Activated CD8-positive, alpha-beta memory T cell treated with anti-CD3 and anti-CD28 coated beads for 4 hours (primary cell): ENCODE measurements around the gene ITGAE.
A peak's percentile ranks its signal among the peaks of the same experiment; 100 is the strongest.

Experiments used
- DNase-seq, 2 donors: peaks; one replicate each; pipeline ENCODE4 v3.0.0-alpha.2; 2020; ENCODE audit warnings: low read depth in 2 of 2

Gene ITGAE

DNA sequence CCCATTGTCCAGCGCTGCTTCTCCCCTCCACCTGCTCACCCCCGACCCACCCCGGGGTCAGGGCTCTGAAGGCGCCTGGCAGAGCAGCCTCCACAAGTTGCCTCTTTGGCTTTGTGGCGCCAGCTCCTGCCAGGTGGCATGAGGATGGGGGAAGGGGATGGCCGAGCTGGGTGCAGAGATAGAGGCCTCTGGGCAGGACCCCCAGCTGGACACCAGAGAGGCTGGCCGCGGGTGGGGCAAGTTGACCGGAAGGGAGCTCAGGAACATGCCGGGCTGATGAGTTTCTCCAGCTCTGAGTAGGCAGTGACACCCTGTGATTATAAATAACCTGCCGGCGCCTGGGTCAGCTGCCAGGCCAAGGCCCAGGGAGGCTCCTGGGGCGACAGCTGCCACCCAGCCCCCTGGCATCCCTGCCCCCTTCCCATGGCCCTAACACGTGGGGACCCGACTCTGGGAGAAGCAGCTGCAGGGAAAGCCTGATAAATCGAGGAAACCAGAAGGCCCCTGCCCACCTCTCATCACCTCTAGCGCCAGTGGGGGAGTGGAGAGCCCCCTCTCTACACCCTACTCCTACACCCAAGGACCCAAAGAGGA is 105.8 kb downstream of the ITGAE start:
- DNase-seq: no peak

- DNase-seq: peak in 1 of 2 donors; percentile 10
These were observed 107.2 kb downstream of the ITGAE start for GRCh38 chr17:3693829-3694231.

DNA sequence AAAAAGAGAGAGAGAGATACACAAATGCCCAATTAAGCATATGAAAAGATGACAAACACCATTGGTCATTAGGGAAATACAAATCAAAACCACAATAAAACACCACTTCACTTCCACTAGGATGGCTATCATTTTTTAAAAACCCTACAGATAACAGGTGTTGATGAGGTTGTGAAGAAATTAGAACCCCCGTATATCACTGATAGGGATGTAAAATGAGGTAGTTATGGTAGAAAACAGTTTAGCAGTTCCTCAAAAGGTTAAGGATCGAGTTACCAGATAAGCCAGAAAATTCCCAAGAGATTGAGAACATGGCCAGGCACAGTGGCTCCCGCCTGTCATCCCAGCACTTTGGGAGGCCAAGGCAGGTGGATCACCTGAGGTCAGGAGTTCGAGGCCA is 107.8 kb downstream of the ITGAE start:
- DNase-seq: no peak

GRCh38 chr17:3692346-3692745 is 108.6 kb downstream of the ITGAE start:
- no peak for DNase-seq

- DNase-seq: no peak
These were observed 109.3 kb downstream of the ITGAE start for GRCh38 chr17:3691617-3692067.

- DNase-seq: no peak
These were observed 110.8 kb downstream of the ITGAE start for GRCh38 chr17:3690094-3690715.

- no peak for DNase-seq
These were observed 111.5 kb downstream of the ITGAE start for GRCh38 chr17:3689262-3690093.

DNA sequence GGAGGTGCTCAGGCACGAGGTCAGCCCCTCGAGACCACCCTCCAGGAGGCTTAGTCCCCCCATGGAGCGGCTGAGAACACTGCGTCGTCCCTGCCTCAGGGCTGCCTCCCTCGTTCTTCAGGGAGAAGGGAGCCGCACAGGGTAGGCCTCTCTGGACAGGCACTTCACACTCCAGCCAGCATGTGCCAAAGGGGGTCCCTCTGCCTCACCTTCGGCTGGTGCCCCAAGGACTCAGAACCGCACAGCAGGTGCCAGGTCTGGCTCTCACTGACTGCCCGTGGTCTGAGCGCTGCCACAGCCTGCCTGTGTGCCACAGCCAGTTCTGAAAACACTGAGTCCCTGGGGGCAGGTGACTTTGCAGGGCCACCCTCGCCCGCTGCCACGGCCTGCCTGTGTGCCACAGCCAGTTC is 112.1 kb downstream of the ITGAE start:
- no peak for DNase-seq

GRCh38 chr17:3688027-3688553 is 112.9 kb downstream of the ITGAE start:
- no peak for DNase-seq

GRCh38 chr17:3685174-3685573 is 115.8 kb downstream of the ITGAE start:
- no peak for DNase-seq

- peak in 1 of 2 donors; percentile 20 for DNase-seq
These were observed 117.9 kb downstream of the ITGAE start for GRCh38 chr17:3683054-3683511.

GRCh38 chr17:3682033-3682432 is 119.0 kb downstream of the ITGAE start:
- DNase-seq: no peak

GRCh38 chr17:3681565-3681964 is 119.4 kb downstream of the ITGAE start:
- no peak for DNase-seq

- no peak for DNase-seq
These were observed 119.9 kb downstream of the ITGAE start for GRCh38 chr17:3681057-3681456.

DNA sequence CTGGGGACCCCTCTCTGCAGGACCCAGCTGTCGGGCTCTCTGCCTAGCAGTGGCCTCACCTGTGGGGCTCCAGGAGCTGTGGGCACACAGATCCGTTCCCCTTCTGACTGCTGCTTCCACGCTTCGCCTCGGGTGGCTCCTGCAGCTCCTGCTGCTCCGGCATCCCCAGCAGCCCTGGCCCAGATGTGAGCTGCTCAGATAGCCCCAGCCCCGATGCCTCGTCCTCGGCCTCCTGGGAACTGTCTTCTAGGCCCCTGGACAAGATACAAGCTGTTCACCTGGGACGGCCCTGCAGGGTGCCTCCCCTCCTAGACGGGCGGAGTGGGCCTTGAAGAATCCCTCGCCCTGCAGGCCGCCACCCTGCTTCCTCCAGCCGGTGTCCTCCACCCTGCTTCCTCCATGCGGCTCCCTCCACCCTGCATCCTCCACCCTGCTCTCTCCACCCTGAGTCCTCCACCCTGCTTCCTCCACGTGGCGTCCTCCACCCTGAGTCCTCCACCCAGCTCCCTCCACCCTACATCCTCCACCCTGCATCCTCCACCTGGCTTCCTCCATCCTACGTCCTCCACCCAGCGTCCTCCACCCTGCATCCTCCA is 121.4 kb downstream of the ITGAE start:
- DNase-seq: no peak

DNA sequence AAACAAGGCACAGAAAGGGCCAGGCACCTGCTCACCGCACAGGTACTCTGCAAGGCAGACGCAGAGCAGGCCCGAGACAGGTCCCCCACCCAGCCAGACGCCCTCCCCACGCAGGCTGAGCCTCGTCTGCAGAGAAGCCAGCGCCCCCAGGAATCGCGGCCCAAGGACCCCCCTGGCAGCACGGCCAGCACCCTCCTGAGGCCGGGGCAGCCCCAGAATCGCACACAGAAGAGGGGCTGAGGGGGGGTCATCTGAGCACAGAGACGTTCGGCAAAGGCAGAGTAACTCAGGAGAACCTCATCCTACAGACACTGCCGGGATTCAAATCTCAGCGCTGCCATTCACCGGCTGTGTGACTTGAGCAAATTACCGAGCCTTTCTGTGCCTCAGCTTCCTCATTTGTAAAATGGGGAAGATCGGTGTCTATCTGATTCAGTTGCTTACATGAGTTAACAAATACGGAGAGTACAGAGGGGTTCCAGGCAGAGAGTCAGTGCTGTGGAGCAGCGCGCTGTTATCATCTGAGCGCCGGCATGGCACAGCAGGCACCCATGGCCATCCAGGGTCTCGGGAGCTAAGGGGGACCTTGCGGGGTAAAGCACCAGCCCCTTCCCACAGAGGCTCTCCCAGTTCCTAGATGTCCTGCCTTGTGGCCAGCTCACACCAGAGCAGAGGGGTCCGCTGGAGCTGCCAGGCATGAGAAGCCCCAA is 122.0 kb downstream of the ITGAE start:
- no peak for DNase-seq

DNA sequence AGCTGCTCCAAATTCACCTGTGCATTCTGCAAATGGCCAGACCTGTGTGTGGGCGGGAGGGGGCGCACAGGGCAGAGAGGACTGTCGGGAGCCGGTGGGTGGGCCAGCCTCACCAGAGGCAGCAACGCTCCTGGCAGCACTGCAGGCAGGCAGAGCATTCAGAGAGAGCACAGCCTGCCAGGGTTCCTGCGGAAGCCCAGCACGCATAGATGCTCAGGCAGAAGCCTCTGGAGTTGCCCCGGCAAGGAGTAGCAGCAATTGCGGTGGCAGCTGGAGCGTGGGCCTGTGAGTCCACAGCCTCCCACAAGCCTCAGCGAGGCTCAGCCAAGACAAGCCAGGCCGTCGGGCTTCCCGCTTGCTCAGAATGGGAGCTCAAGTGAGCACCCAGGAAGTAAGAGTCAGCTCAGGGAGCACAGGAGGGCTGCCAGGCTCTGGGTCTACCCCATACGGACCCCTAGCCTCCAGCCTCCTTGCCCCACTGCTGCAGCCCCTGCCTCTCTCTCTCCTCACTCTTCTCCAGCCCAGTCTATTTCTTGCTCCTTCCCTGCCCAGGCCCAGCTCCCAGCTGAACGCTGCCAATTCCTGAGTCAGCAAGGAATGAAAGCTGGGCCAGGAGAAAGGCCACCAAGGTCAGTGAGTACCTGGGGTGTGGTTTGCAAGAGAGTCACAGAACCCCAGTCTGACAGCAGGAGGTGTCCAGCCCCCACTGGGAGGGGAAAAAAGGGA is 122.7 kb downstream of the ITGAE start:
- no peak for DNase-seq

DNA sequence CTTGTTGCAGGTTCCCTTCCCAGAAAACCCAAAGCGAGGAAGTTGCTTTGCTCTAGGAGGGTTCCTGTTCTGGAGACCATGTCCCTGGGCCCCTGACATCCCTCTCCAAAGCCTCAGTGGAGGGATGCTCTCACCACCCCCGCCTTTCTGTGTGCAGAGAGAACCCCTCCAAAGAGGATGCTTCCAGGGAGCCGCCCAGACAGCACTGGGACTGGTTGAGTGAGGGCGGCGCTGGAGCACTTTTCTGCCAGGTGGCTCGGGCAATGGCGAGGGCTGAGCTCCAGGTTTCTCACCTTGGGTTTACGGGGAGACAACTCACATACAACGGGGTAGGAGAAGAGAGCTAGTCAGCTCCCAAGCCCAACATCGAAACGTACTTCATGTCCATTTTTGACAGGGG is 125.1 kb downstream of the ITGAE start:
- no peak for DNase-seq

GRCh38 chr17:3672571-3672970 is 128.4 kb downstream of the ITGAE start:
- no peak for DNase-seq

- DNase-seq: no peak
These were observed 131.4 kb downstream of the ITGAE start for GRCh38 chr17:3669548-3669947.

DNA sequence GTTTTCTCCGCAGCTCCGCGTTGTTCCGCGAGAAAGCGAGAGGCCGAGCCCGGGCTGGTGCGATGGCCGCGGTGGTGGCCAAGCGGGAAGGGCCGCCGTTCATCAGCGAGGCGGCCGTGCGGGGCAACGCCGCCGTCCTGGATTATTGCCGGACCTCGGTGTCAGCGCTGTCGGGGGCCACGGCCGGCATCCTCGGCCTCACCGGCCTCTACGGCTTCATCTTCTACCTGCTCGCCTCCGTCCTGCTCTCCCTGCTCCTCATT is 132.0 kb downstream of the ITGAE start:
- DNase-seq: no peak
